GM12801 (cell line): ENCODE data around the gene TBC1D7.

Experiments
- TF ChIP-seq, protein P1 (sequence below): IDR thresholded peaks from one replicate; pipeline ENCODE4 v1.5.1; 2011; ENCODE audit warnings: control low read depth; ENCODE audit not compliant: insufficient read length; ENCODE audit errors: extremely low read depth

TBC1D7 gene

DNA sequence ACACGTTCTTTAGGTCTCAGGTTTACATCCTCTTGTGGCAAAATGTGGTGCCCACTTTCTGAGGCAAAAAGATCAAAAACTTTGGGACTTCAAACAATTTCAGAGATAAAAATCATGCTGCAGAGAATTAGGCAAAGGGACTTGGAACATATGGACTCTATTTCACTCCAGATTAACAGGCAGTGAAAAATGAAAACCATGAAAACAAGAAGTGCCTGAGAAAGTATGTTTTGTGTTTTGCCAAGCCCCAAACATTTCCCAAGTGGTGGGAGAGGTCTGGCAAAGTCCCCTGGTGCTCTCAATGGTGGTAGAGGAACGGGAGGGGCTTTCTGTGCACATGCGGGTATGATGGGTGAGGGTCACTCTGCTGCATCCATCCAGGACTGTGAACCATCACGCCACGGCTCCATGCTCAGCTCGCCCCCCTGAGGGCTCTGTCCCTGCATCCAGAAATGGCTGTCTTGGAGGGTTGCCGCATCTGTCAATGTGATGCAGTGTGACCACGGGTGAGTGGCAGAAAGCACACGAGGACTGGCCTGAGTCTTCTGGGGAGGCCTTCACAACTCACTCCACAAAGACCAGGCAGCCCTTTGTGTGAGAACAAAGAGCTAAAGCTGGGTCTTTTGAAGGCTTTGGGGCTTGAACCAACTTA lies 43.2 kb upstream of the TBC1D7 start:
- TF ChIP-seq, protein P1, sequence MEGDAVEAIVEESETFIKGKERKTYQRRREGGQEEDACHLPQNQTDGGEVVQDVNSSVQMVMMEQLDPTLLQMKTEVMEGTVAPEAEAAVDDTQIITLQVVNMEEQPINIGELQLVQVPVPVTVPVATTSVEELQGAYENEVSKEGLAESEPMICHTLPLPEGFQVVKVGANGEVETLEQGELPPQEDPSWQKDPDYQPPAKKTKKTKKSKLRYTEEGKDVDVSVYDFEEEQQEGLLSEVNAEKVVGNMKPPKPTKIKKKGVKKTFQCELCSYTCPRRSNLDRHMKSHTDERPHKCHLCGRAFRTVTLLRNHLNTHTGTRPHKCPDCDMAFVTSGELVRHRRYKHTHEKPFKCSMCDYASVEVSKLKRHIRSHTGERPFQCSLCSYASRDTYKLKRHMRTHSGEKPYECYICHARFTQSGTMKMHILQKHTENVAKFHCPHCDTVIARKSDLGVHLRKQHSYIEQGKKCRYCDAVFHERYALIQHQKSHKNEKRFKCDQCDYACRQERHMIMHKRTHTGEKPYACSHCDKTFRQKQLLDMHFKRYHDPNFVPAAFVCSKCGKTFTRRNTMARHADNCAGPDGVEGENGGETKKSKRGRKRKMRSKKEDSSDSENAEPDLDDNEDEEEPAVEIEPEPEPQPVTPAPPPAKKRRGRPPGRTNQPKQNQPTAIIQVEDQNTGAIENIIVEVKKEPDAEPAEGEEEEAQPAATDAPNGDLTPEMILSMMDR: no peak

DNA sequence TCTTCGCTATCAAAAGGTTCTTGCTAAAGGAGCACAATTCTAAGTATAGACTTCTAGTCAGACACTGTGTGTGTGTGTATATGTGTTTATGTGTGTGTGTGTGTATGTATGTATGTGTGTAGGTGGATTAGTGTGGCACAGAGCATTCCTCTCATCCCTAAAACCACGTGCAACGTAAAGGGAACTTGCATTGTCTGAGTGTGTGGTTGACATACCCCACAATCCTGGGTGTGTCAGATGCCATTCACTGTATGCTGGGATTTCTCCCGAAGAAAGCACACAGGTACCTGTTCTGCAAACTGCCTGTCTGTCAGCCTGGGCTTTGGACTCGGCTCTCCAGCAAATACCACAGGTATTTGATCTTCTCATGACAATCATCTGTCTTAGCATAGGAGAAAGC lies 42.3 kb upstream of the TBC1D7 start:
- TF ChIP-seq, protein P1: no peak

DNA sequence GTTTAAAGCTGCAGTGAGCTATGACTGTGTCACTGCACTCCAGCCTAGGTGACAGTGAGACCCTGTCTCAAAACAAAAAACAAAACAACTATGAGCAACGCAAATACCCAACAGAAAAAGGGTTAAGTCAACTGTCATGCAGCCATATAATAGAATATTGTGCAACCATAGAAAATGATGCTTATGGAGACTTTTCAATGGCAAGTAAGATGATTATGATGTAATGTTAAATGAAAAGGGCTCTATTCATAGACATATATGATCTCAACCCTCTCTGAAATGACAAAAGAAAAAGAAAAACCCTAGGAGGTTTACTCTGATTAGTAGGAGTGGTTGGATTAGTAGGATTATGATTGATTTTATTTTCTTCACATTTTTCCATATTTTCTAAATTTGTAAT lies 41.3 kb upstream of the TBC1D7 start:
- TF ChIP-seq, protein P1: no peak

DNA sequence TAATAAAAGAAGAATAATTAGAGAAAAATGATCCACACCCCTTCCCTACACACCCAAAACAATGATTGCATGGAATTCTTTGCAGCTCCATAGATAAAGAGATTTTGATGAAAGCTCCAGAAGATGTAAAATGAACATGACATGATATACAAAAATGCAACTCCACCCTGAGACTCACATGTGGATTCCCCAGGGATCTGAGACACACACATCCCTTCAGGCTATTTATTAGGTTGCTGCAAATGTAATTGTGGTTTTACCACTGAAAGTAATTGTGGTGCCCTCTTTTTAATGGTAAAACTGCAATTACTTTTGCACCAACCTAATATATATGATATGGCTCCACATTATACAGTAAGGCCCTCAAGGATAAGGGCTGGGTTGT lies 40.4 kb upstream of the TBC1D7 start:
- TF ChIP-seq, protein P1: no peak

DNA sequence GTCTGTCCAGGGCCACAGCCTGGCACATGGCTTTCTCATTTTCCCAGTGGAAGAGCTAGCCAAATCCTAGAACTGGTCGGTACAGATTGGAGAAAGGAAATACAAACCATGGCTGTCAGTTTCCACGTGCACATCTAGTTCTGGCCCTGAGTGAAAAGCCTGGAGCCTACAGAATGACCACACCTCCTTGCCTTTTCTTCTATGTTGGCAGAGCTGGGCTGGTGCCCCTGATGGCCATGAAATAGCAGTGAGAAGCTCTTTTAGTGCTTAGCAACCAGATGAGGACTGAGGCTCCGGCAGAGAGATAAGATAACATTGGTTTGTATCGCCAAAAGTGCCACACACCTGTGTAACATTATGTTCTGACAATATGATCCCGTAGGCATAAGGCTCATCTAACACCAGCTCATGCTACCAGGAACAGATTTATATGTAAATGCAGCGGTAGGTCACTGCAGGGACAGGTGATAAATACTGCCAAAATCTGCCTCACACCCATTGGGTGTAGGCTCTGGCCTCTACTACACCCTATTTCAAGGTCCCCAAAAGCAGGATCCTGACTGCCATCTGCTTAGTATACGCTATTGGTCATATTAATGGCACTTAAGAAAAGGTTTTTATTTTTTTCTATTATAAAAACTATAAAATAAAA lies 39.9 kb upstream of the TBC1D7 start:
- TF ChIP-seq, protein P1: no peak

DNA sequence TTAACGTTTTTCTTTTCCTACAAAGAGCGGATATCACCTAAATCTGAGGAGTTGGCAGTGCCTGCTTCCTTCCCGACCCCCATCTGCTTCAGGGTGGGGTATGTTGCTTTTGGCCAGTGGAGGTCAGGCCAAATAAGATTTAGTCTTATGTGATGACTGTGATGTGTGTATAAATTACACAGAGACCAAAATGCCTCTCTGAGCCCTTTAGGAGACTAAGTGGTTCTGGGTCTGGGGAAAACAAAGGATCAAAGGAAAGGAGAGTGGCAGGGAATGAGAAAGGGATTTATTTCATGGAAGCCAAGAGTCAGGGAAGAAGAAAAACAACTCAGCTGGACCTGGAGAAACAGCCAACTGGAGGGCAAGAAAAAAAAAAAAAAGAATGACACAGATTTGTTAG lies 39.1 kb upstream of the TBC1D7 start:
- TF ChIP-seq, protein P1: no peak

DNA sequence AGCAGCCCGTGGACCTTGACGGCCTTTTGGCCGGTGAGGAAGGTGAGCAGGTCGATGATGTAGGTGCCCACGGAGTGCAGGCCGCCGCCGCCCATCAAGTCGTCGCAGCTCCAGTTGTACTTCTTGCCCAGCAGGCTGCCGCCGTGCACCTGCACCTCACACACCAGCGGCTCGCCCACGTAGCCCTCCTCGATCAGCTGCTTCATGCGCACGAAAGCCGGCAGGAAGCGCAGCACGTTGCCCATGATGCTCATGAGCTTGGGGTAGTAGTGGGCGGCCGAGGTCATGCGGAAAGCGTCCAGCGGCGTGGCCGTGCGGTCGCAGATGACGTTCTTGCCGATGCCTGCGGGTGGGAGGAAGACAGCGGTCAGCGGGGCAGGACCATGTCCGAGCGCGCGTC lies 37.0 kb upstream of the TBC1D7 start:
- TF ChIP-seq, protein P1: no peak
